H9 (cell line): ENCODE measurements around the gene DDI2. TPM values are rescaled to one million over a fixed set of nuclear protein-coding genes. Genes with fewer than 3 reads are reported as not detected.

ENCODE experiments used
- DNase-seq: peaks from one replicate; pipeline ENCODE4 v3.0.0-alpha.2; 2017
- H2AFZ ChIP-seq: one replicate; pipeline ENCODE4 v1.6.1; 2013; ENCODE audit warnings: mild to moderate bottlenecking, low read length, control low read depth, moderate library complexity
- H2AK5ac ChIP-seq: 2 replicates; pipeline ENCODE4 v1.6.1; 2013; ENCODE audit warnings: low read length, control low read depth, mixed read lengths; ENCODE audit not compliant: insufficient read length
- H2BK120ac ChIP-seq: one replicate; pipeline ENCODE4 v1.6.1; 2013; ENCODE audit warnings: low read depth, mild to moderate bottlenecking, low read length, control low read depth, inconsistent platforms; ENCODE audit not compliant: poor library complexity, severe bottlenecking
- H2BK12ac ChIP-seq: 2 replicates; pipeline ENCODE4 v1.6.1; 2013; ENCODE audit warnings: low read length, control low read depth, mixed read lengths, low read depth; ENCODE audit not compliant: insufficient read length
- H2BK15ac ChIP-seq: 2 replicates; pipeline ENCODE4 v1.6.1; 2013; ENCODE audit warnings: low read depth, low read length, control low read depth
- H2BK20ac ChIP-seq: one replicate; pipeline ENCODE4 v1.6.1; 2013; ENCODE audit warnings: low read depth, mild to moderate bottlenecking, low read length, control low read depth, inconsistent platforms; ENCODE audit not compliant: poor library complexity, severe bottlenecking
- H2BK5ac ChIP-seq: 2 replicates; pipeline ENCODE4 v1.6.1; 2013; ENCODE audit warnings: low read length, control low read depth, mixed read lengths; ENCODE audit not compliant: insufficient read length
- H3K14ac ChIP-seq: 2 replicates; pipeline ENCODE4 v1.6.1; 2013; ENCODE audit warnings: low read length, control low read depth; ENCODE audit not compliant: insufficient read depth
- H3K18ac ChIP-seq: 2 replicates; pipeline ENCODE4 v1.6.1; 2013; ENCODE audit warnings: low read depth, mild to moderate bottlenecking, mixed read lengths, low read length, control low read depth; ENCODE audit not compliant: insufficient read length
- H3K23ac ChIP-seq: 2 replicates; pipeline ENCODE4 v1.6.1; 2013; ENCODE audit warnings: low read length, control low read depth, mixed read lengths, low read depth; ENCODE audit not compliant: insufficient read length
- H3K23me2 ChIP-seq: 2 replicates; pipeline ENCODE4 v1.6.1; 2013; ENCODE audit warnings: low read depth, mild to moderate bottlenecking, mixed read lengths, low read length, control low read depth; ENCODE audit not compliant: insufficient read length, poor library complexity, severe bottlenecking
- H3K27ac ChIP-seq: 2 replicates; pipeline ENCODE4 v1.5.1; 2013; ENCODE audit warnings: low read length, control low read depth, mixed read lengths, low read depth; ENCODE audit not compliant: insufficient read length
- H3K27me3 ChIP-seq: 2 replicates; pipeline ENCODE4 v1.6.1; 2013; ENCODE audit warnings: low read length, control low read depth, inconsistent platforms; ENCODE audit not compliant: insufficient read depth
- H3K4ac ChIP-seq: 2 replicates; pipeline ENCODE4 v1.6.1; 2013; ENCODE audit warnings: low read depth, mild to moderate bottlenecking, control low read depth, inconsistent platforms, low read length, moderate library complexity
- H3K4me1 ChIP-seq: 2 replicates; pipeline ENCODE4 v1.6.1; 2013; ENCODE audit warnings: low read length, control low read depth, inconsistent platforms; ENCODE audit not compliant: insufficient read depth
- H3K4me2 ChIP-seq: 2 replicates; pipeline ENCODE4 v1.6.1; 2013; ENCODE audit warnings: low read length, control low read depth, mixed read lengths; ENCODE audit not compliant: insufficient read length, insufficient read depth
- H3K56ac ChIP-seq: 2 replicates; pipeline ENCODE4 v1.6.1; 2013; ENCODE audit warnings: low read depth, mild to moderate bottlenecking, mixed read lengths, low read length, control low read depth; ENCODE audit not compliant: insufficient read length
- H3K79me1 ChIP-seq: 2 replicates; pipeline ENCODE4 v1.6.1; 2013; ENCODE audit warnings: low read depth, mild to moderate bottlenecking, moderate library complexity, low read length, control low read depth, inconsistent platforms; ENCODE audit not compliant: insufficient read depth, poor library complexity, severe bottlenecking
- H3K79me2 ChIP-seq: 2 replicates; pipeline ENCODE4 v1.6.1; 2013; ENCODE audit warnings: low read length, control low read depth, inconsistent platforms; ENCODE audit not compliant: insufficient read depth
- H3K9ac ChIP-seq: 2 replicates; pipeline ENCODE4 v1.6.1; 2013; ENCODE audit warnings: low read length, control low read depth, mixed read lengths; ENCODE audit not compliant: insufficient read length; ENCODE audit errors: extremely low read depth
- H3K9me3 ChIP-seq: one replicate; pipeline ENCODE4 v1.6.1; 2013; ENCODE audit warnings: low read depth, low read length, inconsistent platforms; ENCODE audit not compliant: control insufficient read depth
- H3T11ph ChIP-seq: one replicate; pipeline ENCODE4 v1.6.1; 2013; ENCODE audit warnings: mild to moderate bottlenecking, low read length, control low read depth, inconsistent platforms
- H4K20me1 ChIP-seq: one replicate; pipeline ENCODE4 v1.6.1; 2013; ENCODE audit not compliant: control insufficient read depth, insufficient read length, insufficient read depth
- H4K5ac ChIP-seq: 2 replicates; pipeline ENCODE4 v1.6.1; 2013; ENCODE audit warnings: low read depth, mild to moderate bottlenecking, mixed read lengths, low read length, control low read depth; ENCODE audit not compliant: insufficient read length
- H4K8ac ChIP-seq: replicated peaks from 2 replicates; pipeline ENCODE4 v1.6.1; 2013; ENCODE audit warnings: low read length, control low read depth, mixed read lengths, low read depth; ENCODE audit not compliant: insufficient read length
- H4K91ac ChIP-seq: 2 replicates; pipeline ENCODE4 v1.6.1; 2013; ENCODE audit warnings: low read depth, mild to moderate bottlenecking, moderate library complexity, mixed read lengths, low read length, control low read depth; ENCODE audit not compliant: insufficient read length
- H3K27ac Mint-ChIP-seq, 3 experiments: 2 replicates in 2 of 3; 3 replicates in 1 of 3; pipeline ENCODE4 v1.8.0; 2020 to 2021; ENCODE audit warnings: mixed read lengths in 3 of 3, mild to moderate bottlenecking in 1 of 3, moderate library complexity in 1 of 3
- H3K27me3 Mint-ChIP-seq: 2 replicates; pipeline ENCODE4 v1.8.0; 2021; ENCODE audit warnings: low read depth, mild to moderate bottlenecking, moderate library complexity, mixed read lengths
- H3K36me3 Mint-ChIP-seq, 3 experiments: 2 replicates in 2 of 3; 3 replicates in 1 of 3; pipeline ENCODE4 v1.8.0; 2020 to 2021; ENCODE audit warnings: low read depth in 3 of 3, mixed read lengths in 3 of 3; ENCODE audit not compliant: insufficient read depth in 1 of 3
- H3K4me1 Mint-ChIP-seq, 2 experiments: 2 replicates each; pipeline ENCODE4 v1.8.0; 2020; ENCODE audit warnings: mixed read lengths in 2 of 2
- H3K4me3 Mint-ChIP-seq, 2 experiments: 2 replicates in 1 of 2; 3 replicates in 1 of 2; pipeline ENCODE4 v1.8.0; 2020 to 2021; ENCODE audit warnings: mild to moderate bottlenecking in 2 of 2, mixed read lengths in 2 of 2, moderate library complexity in 1 of 2
- H3K9me3 Mint-ChIP-seq, 2 experiments: 2 replicates in 1 of 2; 3 replicates in 1 of 2; pipeline ENCODE4 v1.8.0; 2020; ENCODE audit warnings: mild to moderate bottlenecking in 2 of 2, mixed read lengths in 2 of 2, moderate library complexity in 1 of 2
- WGBS: extraction: QIAGEN DNeasy Blood & Tissue Kit; methylation state at CpG from one replicate; pipeline ENCODE4 v1.1.7; 2013; ENCODE audit warnings: missing lambda C conversion rate, low lambda C conversion rate, mixed read lengths; ENCODE audit not compliant: insufficient read length; ENCODE audit errors: extremely low coverage; 5-methylcytosine and 5-hydroxymethylcytosine counted together
- total RNA-seq: library from RNA; stranded (reverse); gene quantifications from 2 replicates; pipeline ENCODE4 v1.2.1, GENCODE V29; 2021
- TF ChIP-seq, protein P1 (sequence below): fragments of 200-600 bp; sonication (generic); conservative IDR thresholded peaks from 3 replicates; pipeline ENCODE4 v1.8.0; 2021; ENCODE audit warnings: antibody characterized with exemption, mild to moderate bottlenecking

DDI2 gene
- total RNA-seq, 1 experiment from 2014 or later: 45.0 TPM

DNA sequence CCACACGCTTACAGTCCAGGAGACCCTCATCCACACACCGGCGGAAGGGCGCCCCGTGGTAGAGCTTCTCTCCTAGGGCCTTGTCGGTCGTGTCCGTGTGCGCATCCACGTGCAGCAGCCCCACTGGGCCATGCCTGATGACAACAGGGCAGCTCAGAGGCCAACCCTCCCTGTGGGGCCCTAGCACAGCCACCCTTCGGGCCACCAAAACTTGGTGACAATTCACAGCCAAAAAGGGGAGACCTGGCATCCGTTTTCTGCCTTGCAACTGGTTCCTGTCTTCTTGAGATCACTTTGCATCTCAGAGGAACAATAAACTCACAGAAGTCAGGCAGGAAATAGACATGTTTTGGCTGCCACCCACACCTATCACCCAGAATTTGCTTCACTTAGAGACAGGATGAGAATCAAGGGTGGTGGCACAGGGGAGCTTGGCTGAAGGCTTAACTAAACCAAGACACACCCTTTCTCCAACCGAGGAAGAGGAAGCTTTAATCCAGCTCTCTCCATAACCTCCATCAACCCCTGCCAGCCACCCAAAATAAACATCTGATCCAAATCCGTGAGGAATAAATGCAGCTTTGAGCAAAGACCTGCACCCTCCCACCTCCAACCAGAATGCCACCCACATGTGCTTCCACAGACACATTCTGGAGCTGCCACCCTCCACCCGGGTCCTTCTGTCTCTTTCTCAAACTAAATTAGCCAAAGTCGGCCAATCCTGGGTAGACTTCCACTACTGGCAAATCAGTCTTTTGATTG, 38.2 kb upstream of the DDI2 start:
- no peak overlapping the region for H2BK15ac ChIP-seq
- H4K91ac ChIP-seq: no peak overlapping the region
- TF ChIP-seq, protein P1, sequence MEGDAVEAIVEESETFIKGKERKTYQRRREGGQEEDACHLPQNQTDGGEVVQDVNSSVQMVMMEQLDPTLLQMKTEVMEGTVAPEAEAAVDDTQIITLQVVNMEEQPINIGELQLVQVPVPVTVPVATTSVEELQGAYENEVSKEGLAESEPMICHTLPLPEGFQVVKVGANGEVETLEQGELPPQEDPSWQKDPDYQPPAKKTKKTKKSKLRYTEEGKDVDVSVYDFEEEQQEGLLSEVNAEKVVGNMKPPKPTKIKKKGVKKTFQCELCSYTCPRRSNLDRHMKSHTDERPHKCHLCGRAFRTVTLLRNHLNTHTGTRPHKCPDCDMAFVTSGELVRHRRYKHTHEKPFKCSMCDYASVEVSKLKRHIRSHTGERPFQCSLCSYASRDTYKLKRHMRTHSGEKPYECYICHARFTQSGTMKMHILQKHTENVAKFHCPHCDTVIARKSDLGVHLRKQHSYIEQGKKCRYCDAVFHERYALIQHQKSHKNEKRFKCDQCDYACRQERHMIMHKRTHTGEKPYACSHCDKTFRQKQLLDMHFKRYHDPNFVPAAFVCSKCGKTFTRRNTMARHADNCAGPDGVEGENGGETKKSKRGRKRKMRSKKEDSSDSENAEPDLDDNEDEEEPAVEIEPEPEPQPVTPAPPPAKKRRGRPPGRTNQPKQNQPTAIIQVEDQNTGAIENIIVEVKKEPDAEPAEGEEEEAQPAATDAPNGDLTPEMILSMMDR: no peak
- H3K9me3 ChIP-seq: no peaks in the 10 kb centered on the region
- no peak overlapping the region for H3K9ac ChIP-seq
- H2AFZ ChIP-seq: no peak overlapping the region
- H3K23ac ChIP-seq: no peak overlapping the region
- H3K27ac Mint-ChIP-seq: peak overlapping the region; percentile 57 to 69 (median 58); a peak in 3 of 7 replicates
- H3K14ac ChIP-seq: no peak overlapping the region
- no peak overlapping the region for H4K8ac ChIP-seq
- no peaks in the 10 kb centered on the region; the same call in 1 of the 2 replicates for H3K27me3 Mint-ChIP-seq
- peaks cover 9 to 12% of the 10 kb centered on the region in 2 experiments for H3K4me1 Mint-ChIP-seq
- H3K23me2 ChIP-seq: no peaks in the 10 kb centered on the region
- H3K9me3 Mint-ChIP-seq: no peaks in the 10 kb centered on the region
- no CpG with 5 or more reads among the region's 16 CpGs for WGBS
- no peaks in the 10 kb centered on the region for H3K4me1 ChIP-seq
- H3K36me3 Mint-ChIP-seq: no peaks in the 10 kb centered on the region
- no peak overlapping the region for H4K5ac ChIP-seq
- no peaks in the 10 kb centered on the region for H3K27me3 ChIP-seq
- no peaks in the 10 kb centered on the region for H3K79me2 ChIP-seq
- H3K4me2 ChIP-seq: no peak overlapping the region
- no peak overlapping the region for H2BK120ac ChIP-seq
- H2BK12ac ChIP-seq: no peak overlapping the region
- H2BK5ac ChIP-seq: no peak overlapping the region
- H2BK20ac ChIP-seq: no peak overlapping the region
- H3K4me3 Mint-ChIP-seq: no peak overlapping the region
- DNase-seq: no peak
- no peak overlapping the region for H3K56ac ChIP-seq
- no peak overlapping the region for H3K18ac ChIP-seq
- no peak overlapping the region for H3T11ph ChIP-seq
- no peak overlapping the region for H3K27ac ChIP-seq
- H3K79me1 ChIP-seq: no peaks in the 10 kb centered on the region
- H2AK5ac ChIP-seq: no peak overlapping the region
- H3K4ac ChIP-seq: no peak overlapping the region
- no peaks in the 10 kb centered on the region for H4K20me1 ChIP-seq
